C4-2B (cell line): ENCODE results near the gene DSCAM.

ENCODE experiments used
- ZFX ChIP-seq: fragments of 450-650 bp; IDR thresholded peaks from 2 replicates; pipeline ENCODE4 v1.6.1; 2017
- TF ChIP-seq, protein P1 (sequence below): fragments of 450-650 bp; conservative IDR thresholded peaks from 2 replicates; pipeline ENCODE4 v1.5.1; 2017; ENCODE audit warnings: mild to moderate bottlenecking

DNA sequence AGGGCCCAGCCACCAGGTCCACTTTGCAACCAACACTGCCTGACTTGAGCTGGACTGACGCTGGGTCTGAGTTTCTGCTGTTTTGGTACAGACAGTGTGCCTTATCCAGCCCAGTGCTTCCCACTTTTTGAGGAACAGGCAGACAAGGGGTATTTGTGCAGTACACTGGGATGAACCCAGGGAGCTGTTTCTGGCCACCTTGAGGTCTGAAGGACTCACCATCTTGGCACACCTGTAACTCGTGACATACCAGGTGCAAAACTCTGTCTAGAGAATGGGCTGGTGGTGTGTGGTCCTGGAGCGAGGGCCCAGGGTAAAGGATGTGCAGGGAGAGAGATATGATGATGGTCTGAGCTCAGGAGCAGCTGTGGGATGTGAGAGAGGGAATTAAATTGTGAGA, 831.1 kb downstream of the DSCAM start:
- TF ChIP-seq, protein P1, sequence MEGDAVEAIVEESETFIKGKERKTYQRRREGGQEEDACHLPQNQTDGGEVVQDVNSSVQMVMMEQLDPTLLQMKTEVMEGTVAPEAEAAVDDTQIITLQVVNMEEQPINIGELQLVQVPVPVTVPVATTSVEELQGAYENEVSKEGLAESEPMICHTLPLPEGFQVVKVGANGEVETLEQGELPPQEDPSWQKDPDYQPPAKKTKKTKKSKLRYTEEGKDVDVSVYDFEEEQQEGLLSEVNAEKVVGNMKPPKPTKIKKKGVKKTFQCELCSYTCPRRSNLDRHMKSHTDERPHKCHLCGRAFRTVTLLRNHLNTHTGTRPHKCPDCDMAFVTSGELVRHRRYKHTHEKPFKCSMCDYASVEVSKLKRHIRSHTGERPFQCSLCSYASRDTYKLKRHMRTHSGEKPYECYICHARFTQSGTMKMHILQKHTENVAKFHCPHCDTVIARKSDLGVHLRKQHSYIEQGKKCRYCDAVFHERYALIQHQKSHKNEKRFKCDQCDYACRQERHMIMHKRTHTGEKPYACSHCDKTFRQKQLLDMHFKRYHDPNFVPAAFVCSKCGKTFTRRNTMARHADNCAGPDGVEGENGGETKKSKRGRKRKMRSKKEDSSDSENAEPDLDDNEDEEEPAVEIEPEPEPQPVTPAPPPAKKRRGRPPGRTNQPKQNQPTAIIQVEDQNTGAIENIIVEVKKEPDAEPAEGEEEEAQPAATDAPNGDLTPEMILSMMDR, result no peak
- no peak for TF ChIP-seq ZFX
